Panc1 (cell line): ENCODE results near the gene NNMT.

Experiments
- CTCF ChIP-seq: fragments of 450-650 bp; IDR thresholded peaks from 2 replicates; pipeline ENCODE4 v1.5.1; 2017; ENCODE audit warnings: mild to moderate bottlenecking
- POLR2AphosphoS5 ChIP-seq: IDR thresholded peaks from 2 replicates; pipeline ENCODE4 v1.6.1; 2012; ENCODE audit warnings: mild to moderate bottlenecking, low read depth, low read length, moderate library complexity
- REST ChIP-seq, 2 experiments: IDR thresholded peaks; 2 replicates each; pipeline ENCODE4 v1.6.1; 2011 to 2012; ENCODE audit warnings: low read depth in 2 of 2, control low read depth in 1 of 2, low read length in 1 of 2, mild to moderate bottlenecking in 1 of 2, moderate library complexity in 1 of 2; ENCODE audit not compliant: insufficient read depth in 1 of 2
- TCF7L2 ChIP-seq: IDR thresholded peaks from 2 replicates; pipeline ENCODE4 v1.6.1; 2011; ENCODE audit warnings: mild to moderate bottlenecking, low read depth, low read length, inconsistent platforms

- no peak for TF ChIP-seq CTCF
- no peak for TF ChIP-seq POLR2AphosphoS5
- TF ChIP-seq REST (IDR thresholded peaks at IDR 0.05; ENCODE audit: insufficient read depth in 1 of 2, low read depth in 2 of 2, low read length in 1 of 2), result no peak
- TF ChIP-seq TCF7L2, result no peak
Observed at GRCh38 chr11:114343493-114343892, 47.3 kb downstream of the NNMT start.
